NCI-H510A (cell line): ENCODE measurements around the gene HSBP1L1.

Experiments used
- DNase-seq: peaks from one replicate; lab custom pipeline; 2025; lab: John Stamatoyannopoulos, UW

Gene HSBP1L1

DNA sequence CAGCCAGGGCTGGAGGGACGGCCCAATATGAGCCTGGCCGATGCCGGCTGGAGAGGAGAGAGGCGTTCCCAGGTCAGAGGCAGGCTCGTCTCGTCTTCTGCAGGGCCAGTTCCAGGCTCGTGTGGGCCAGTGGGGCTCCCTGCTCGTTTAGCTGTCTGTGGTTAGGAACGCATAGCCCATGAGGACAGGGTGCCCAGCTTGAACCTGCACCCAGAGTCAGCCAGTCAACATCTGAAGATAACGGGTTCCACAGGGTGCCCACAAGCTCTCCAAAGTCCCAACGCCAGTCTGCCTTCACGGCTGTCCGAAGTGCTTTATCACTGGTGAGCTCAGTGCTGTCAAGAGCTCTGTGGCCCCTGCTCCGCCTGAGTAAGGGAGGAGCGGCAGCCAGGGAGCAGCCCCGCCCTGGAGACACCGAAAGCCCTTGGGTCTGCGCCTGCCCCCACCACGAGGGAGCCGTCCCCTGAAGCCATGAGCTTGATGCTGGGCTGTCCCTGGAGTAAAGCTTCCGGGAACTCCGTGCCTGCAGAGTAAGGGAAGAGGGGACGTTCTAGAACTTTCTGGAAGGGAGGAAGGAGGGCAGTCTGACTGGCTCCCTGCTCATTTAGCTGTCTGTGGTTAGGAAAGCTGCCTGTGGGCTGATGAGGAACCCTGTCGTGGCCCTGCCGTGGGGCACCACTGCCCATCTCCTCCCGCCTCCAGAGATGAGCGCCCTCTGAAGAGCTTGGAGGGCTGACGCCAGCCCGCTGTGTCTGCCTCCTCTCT lies 2.7 kb upstream of the HSBP1L1 start:
- no peak for DNase-seq

DNA sequence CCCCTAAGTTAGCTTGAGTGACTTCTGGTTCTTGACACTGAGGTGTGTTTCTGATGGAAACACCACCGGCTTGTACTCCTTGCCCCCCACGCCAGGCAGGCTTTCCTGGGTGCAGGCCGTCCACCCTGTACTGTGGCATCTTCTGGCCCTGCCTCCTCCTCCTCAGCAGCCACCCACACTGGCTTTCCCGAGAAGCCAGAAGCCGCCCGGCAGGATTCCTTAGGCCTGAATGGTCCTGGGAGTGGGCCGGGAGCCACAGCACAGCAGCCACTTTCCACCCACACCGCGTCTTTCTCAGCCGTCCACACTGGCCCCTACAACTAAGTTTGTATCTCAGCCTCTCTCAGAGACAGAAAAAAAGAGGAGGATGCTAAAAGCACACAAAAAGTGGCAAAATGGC lies 2.1 kb upstream of the HSBP1L1 start:
- DNase-seq = no peak

DNA sequence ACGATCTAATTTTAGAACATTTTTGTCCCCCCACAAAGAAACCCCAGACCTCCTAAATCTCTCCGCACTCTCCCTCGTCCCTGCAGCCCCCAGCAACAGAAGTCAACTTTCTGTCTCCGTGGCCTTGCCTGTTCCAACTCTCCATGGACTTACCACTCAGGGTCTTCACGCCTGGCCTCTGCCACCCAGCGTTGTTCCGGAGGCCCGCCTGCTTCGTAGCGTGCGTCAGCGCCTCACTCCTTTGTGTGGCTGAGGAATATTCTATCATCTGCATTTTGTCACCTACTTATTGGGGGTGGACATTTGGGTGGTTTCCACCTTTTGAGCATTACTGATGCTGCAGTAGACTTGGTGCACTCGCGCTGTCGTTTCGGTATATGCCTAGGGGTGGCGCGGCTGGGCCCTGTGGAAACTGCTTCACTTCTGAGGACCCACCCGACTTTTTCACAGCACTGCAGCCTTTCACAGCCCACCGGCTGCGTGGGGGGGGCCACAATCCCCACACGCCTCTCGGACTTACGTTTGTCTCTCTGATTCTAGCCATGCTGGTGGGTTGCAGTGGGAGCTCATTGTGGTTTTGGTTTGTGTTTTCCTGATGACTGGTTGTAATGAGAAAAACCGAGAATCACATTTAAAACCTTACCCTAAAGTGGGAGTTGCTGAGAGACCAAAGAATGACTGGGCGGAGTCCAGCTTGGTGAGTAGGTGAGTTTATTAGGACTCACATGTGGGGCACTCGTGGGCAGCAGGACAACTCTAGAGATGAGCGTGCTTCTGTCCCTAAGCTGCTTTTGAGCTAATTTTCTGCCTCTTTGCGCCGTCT lies 1.4 kb upstream of the HSBP1L1 start:
- DNase-seq = no peak

DNA sequence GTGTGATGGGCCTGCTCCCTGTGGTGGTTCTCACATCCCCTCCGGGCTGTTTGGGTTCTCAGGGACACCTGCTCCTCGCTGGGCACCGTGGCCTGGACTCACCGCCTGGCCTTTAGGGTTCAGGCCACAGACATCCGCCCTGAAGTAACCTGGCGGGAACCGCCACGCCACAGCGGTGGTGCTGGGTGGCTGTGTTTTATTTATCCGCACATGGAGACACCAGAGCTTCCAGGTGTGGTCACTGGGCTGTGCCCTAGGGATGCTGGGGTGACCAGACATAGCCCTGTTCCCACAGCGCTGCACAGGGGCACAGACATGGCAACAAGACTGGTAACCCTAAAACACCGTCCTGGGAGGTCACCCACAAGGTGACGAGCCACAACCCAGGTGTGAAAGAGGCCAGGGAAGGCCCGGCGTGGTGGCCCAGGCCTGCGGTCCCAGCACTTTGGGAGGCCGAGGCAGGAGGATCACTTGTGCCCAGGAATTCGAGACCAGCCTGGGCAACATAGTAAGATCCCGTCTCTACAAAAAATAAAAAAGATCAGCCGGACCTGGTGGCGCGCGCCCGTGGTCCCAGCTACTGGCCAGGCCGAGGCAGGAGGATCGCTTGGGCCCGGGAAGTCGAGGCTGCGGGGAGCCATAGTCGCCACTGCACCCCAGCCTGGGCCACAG lies 649 bp upstream of the HSBP1L1 start:
- DNase-seq = no peak

DNA sequence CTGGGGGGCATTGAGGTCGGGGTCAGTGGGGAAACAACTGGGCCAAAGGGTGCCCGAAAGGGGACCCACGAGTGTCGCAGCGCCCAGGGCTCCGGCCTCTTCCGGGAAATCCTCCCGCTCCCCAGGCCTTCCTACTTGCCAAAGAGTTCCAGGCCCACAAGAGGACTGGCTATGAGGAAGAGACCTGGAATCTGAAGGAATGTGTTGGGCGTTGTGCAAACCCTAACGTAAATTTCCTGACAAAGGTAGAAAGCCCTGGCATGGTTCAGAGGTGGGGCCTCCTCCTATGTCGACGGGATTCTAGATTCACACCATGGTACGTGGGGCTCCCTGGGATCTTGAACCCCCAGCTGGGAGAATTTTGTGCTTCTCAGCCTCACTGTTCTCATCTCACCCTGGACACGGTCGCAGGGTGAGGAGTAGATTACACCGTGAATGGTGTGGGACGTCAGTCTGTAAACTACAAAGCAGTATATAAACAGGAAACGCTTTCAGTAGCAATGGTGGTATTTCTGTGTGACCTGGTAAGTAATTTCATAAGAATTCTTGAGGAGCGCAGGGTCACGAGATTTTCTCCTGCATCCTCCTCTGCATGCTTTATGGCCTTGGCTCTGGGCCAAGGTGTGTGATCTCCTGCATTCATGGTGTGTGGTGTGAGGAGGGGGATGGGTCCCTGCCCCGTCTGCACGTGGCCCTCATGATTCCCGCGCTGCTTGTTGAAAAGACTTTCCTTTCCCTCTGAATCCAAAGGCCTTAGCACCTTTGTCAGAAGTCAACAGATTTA lies 868 bp downstream of the HSBP1L1 start:
- peak; percentile 42 for DNase-seq

DNA sequence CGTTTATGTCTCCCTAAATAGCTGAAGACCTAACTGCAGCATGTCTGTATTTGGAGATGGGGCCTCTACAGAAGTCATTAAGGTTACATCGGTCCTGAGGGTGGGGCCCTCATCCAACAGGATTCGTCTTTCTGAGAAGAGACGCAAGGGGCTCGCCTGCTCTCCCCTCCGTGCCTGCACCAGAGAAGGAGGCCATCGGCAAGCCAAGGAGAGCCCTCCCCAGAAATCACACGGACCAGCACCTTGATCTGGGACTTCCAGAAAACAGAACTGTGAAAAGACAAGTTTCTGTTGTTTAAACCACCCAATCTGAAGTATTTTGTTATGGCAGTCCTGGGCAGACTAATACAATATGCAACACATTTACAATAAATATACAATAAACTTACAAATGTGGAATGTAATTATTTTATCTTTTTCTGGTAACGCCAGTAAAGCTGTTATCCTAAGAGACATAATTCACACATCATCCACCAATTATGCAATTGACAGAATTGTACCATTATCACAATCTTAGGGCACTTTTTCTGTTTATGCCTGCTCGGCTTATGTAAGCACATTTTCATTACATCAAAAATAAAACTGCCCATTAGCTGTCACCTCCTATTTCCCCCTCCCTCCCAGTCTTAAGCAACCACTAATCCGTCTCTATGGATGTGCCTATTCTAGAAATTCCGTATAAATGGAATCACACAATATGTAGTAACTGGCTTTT lies 6.1 kb downstream of the HSBP1L1 start:
- no peak for DNase-seq

DNA sequence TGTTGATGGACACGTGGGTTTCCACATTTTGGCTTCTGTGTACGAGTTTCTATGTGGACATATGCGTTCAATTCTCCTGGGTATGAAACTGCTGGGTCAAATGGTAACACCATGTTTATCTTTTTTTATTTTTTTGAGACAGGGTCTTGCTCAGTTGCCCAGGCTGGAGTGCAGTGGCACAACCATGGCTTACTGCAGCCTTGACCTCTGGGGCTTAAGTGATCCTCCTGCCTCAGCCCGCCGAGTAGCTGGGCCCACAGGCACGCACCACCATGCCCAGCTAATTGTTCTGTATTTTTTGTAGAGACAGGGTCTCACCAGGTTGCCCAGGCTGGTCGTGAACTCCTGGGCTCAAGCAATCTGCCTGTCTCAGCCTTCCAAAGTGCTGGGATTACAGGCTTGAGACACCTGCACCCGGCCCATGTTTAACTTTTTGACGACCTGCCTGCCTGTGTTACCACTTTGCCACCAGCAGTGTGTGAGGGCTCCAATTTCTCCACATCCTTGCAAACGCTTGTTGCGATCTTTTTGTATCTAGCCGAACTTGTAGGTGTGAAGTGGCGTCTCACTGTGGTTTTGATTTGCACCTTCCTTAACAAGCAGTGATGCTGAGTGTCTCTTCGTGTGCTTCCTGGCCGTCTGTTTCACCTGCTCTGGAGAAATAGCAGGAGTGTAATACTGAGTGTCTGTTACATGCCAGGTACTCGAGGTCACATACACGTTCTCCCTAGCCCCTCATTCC lies 6.9 kb downstream of the HSBP1L1 start:
- no peak for DNase-seq

DNA sequence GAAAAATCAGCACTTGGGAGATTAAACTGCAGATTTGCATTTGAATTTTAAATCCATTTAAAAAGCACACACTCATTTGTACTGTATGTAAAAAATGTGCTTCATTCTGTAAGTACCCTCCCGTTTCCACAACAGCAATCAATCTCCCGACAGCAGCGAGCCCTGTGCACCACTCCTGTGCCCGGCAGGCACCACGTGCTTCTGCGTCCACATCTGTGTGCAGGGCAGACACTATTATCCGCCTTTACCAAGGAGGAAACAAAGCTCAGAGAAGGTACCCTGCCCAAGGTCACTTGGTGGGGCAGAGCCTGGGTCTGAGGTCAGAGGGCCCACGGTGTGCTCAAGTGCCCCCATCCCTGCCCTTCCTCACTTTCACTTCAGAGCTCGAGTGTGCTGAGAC lies 7.5 kb downstream of the HSBP1L1 start:
- DNase-seq = no peak

DNA sequence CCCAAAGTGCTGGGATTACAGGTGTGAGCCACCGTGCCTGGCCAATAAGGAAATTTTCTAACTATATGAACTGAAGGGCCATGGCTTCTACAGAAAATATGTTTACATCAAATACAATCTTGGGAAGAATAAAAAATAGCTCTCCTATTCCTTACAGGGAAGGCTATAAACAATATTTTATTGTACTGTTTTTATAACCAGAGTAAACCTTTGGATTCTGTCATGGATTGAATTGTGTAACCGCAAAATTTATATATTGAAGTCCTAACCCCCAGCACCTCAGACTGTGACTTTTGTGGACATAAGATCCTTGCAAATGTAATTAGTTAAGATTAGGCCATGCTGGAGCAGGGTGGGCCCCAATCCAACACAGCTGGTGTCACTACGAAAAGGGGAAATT lies 8.3 kb downstream of the HSBP1L1 start:
- no peak for DNase-seq

DNA sequence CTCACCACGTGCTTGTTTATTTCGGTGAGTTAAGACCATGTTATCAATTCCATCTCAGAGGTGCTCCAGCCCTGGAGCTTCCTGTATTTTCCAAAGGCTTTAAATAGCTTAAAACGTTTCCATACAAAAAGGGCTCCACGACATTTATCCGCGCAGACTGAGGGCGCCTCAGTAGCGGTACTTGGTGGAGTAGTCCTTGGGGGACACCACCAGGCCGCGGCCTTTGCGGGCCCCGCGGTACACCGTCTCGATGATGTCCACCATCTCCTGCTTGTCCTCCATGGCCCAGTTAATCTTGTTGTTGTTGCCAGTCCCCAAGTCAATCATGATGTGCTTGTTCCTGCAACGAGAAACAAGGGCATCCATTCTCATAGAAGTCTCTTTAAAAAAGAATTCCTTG lies 9.1 kb downstream of the HSBP1L1 start:
- DNase-seq = no peak

DNA sequence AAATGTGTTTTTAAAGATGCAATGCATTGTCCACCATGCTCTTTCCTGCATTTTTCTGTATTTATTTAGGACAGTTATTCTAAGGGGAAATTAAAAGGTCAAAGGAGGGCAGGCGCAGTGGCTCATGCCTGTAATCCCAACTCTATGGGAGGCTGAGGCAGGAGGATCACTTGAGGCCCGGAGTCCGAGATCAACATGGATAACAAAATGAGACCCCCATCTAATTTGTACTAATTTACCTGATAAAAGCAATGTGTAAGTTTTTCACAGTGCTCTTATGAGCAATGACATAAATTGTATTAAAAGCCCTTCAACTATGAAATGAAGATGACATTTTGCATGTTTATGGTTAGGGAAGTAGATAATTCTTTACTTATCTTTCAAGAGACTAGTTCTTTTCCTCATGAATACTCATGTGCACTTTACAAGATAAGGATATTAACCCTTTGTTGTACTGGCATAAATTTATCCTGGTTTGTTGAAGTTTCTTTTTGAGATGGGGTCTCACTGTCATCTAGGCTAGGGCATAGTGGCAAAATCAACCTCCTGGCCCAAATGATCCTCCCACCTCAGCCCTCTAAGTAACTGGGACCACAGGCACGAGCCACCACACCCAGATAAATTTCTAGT lies 9.7 kb downstream of the HSBP1L1 start:
- DNase-seq = no peak

DNA sequence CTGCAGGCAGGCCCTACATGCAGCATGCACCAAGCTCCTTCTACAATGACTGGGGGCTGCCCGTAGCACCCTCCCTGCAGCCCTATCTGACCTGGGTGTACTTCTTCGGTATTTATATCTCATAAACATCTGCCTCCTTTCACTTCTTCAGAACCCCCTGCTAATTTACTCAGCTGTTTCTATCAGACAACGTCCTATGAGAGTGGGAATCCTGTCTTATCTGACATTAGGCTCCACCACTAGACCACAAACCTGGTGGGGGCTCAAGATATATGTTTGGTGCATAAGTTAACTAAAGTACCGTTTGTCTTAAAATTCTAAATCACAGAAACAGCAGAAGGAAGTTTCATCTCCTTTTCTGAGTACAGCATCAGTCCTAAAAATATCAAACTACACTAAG lies 10.6 kb downstream of the HSBP1L1 start:
- no peak for DNase-seq

DNA sequence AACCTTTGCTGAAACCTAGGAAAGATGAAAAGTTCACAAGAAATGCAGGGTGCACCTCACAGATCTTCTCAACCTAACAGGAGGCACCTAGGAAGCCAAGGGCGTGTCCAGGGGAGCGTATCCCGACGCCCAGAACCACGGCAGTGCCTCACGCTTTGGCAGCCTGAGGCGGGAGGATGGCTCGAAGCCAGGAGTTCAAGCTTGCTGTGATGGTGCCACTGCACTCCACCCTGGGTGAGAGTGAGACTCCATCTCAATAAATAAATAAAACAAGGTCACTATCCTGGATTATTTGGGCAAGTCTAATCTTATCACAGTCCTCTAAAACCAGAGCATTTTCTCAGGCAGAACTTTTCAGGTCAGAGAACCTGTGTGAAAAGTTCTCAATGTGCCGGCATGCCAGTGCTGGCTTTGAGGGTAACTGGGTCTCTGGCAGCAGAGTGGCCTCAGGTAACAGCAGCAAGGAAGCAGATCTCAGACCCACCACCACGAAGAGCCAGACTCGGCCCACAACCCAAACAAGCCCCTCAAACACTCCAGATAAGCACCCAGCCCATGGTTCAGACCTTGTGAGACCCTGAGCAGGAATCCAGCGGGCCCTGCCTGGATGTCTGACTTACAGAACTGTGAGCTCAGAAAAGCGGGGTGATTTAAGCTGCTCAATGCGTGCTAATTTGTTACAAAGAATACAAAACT lies 11.7 kb downstream of the HSBP1L1 start:
- no peak for DNase-seq

DNA sequence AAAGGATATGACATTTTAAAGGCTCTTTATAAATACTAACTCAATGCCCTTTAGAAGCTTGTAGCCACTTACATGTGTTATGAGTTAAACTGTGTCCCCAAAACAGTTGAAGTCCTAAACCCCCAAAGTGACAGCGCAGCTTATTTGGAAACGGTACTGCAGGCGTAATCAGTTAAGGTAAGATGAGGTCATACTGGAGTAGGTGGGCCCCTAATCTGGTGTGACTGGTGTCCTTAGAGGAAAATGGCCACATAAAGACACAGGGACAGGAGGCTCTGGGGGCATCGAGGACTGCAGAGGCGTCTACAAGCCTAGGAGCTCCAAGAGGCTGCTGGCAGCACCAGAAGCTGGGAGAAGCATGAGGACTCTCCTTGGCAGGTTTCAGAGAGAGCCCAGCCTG lies 15.4 kb downstream of the HSBP1L1 start:
- DNase-seq = no peak

DNA sequence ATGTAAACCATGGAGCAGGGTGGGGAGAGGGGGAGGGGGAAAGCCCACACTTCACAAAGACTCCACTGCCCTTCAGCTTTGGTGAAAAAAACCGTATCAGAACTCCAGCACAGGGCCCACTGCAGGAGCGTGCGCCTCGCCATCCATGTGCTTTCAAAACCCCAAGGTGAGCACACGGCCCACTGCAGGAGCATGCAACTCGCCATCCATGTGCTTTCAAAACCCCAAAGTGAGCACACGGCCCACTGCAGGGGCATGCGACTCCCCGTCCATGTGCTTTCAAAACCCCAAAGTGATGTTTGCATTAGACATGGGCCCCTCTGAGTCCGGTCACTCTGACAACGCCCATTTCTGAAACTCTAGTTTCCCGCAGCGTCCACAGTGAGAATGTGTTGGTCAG lies 16.1 kb downstream of the HSBP1L1 start:
- no peak for DNase-seq

DNA sequence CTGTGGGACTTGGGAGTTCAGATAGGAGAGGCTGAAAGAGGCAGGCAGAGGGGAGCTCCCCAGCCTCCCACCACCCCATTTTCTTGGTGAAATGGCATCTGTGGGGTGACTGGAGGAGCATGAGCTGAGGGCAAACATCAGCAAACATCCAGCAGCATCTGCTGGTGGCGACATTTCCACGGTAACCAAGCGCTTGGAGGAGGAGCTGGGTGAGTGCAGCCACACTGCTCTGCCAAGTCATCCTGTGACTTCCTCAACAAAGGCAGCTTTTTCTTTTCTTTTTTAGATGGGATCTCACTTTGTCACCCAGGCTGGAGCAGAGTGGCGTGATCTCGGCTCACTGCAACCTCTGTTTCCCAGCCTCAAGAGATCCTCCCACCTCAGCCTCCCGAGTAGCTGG lies 18.3 kb downstream of the HSBP1L1 start:
- DNase-seq = no peak

DNA sequence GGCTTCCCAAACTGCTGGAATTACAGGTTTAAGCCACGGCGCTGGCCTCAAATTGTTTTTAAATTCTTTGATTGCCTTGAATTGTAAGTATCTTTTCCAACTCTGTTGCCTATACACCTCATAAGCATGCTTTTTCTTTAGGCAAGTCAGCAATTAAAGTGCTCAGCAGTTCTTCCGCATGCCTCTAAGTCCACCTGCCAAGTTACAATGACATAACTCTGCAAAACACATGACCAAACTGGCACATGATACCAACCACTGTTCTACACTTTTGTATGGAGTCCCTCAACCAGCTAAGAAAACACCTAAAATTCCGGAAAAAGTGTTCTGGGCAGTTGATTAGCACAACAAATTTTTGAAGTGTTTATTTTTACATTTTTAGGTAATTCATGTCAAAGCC lies 18.8 kb downstream of the HSBP1L1 start:
- DNase-seq = no peak

DNA sequence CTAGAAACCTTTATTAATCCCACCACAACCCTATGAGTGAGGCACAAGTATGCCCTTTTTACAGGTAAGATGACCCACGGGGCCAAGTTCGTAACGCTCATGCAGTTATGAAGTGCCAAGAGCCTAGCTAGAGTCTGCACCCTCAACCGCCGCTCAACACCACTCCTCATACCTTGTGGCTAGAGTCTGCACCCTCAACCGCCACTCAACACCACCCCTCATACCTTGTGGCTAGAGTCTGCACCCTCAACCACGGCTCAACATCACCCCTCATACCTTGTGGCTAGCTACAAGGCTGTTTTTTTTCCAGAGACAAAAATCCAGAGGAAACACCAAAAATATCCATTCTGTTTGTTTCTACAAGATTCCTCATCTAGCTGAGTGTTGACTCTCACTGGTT lies 19.4 kb downstream of the HSBP1L1 start:
- DNase-seq = no peak

DNA sequence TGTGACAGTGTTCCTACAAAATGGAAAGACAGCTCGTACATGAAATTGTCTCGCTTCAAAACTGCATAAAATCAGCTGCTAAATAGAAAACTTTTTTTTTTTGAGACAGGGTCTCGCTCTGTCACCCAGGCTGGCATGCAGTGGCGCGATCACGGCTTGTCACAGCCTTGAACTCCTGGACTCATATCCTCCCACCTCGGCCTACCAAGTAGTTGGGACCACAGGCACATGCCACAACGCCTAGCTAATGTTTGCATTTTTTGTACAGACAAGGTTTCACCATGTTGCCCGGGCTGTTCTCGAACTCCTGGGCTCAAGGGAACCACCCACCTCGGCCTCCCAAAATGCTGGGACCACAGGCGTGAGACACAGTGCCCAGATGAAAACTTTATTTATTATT lies 20.7 kb downstream of the HSBP1L1 start:
- DNase-seq = no peak

DNA sequence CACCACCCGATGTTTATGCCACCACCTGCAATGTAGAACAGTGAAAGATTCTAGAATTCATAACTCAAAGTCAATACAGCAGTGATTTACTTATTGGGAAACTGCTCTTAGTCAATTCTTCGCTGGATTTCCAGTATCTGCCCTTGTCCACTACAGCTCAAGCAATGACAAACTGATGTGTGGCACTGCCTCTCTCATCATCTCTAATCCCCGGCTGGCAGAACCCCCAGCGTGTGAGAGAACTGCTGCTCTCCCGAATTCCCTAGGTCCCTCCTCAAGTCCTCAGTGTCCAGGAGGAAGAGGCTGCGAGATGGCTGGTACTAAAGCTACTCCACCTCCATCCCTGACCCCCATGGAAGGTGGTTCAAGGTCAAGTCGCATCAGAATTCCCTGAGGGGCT lies 22.3 kb downstream of the HSBP1L1 start:
- no peak for DNase-seq
